Astrocyte of the spinal cord (primary cell): ENCODE measurements around the gene IDH3G.

Experiments
- DNase-seq: peaks from one replicate; pipeline ENCODE4 v3.0.0; 2011; ENCODE audit warnings: low read depth, low spot score
- H3K4me3 ChIP-seq: 2 replicates; pipeline ENCODE4 v1.5.1; 2011; ENCODE audit warnings: low read depth, mild to moderate bottlenecking, low read length, moderate library complexity
- CTCF ChIP-seq: IDR thresholded peaks from 2 replicates; pipeline ENCODE4 v1.5.1; 2012; ENCODE audit warnings: low read depth, mild to moderate bottlenecking, low read length, inconsistent platforms
- in situ Hi-C: cut with HindIII; loops from 2 replicates; pipeline ENCODE4 v1.10.0; 2017; ENCODE audit warnings: low sequenced_read_pairs

The IDH3G gene

DNA sequence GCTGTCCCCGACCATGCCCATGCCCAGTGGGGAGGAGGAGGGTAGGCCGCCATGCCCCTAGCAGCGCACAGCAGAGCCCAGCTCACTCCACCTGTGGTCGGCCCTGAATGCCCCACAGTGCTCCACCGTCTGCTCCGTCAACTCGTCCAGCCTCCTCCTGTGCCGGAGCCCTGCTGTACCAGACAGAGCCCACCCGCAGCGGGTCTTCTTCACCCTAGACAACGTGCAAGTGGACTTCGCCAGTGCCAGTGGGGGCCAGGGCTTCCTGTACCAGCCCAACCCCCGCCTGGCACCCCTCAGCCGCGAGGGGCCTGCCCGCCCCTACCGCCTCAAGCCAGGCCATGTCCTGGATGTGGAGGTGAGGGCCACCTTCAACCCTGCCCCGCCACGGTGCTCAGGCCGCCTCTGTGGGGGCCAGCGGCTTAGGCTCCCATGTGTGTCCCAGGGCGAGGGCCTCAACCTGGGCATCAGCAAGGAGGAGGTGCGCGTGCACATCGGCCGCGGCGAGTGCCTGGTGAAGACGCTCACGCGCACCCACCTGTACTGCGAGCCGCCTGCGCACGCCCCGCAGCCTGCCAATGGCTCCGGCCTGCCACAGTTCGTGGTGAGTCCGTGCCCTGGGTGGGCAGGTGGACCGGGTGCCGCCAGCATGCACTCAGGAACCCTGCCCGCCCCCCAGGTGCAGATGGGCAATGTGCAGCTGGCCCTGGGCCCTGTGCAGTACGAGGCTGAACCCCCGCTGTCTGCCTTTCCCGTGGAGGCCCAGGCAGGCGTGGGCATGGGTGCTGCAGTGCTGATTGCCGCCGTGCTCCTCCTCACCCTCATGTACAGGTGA is 20.2 kb downstream of the IDH3G start:
- DNase-seq = no peak
- in situ Hi-C loops = no loop called here
- no peak overlapping the region for H3K4me3 ChIP-seq
- no peak for TF ChIP-seq CTCF

DNA sequence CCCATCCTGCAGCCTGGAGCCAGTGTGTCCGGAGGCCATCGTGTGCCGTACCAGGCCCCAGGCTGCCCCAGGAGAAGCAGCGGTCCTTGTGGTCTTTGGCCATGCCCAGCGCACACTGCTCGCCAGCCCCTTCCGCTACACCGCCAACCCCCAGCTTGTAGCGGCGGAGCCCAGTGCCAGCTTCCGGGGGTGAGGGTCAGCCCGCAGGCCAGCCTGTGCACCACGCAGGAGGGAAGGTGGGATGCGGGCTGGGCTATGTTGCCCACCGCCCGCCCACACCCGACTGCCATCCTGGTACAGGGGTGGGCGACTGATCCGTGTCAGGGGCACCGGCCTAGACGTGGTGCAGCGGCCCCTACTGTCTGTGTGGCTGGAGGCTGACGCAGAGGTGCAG is 21.0 kb downstream of the IDH3G start:
- no peak for TF ChIP-seq CTCF
- H3K4me3 ChIP-seq = no peak overlapping the region
- in situ Hi-C loops = no loop called here
- DNase-seq = no peak

DNA sequence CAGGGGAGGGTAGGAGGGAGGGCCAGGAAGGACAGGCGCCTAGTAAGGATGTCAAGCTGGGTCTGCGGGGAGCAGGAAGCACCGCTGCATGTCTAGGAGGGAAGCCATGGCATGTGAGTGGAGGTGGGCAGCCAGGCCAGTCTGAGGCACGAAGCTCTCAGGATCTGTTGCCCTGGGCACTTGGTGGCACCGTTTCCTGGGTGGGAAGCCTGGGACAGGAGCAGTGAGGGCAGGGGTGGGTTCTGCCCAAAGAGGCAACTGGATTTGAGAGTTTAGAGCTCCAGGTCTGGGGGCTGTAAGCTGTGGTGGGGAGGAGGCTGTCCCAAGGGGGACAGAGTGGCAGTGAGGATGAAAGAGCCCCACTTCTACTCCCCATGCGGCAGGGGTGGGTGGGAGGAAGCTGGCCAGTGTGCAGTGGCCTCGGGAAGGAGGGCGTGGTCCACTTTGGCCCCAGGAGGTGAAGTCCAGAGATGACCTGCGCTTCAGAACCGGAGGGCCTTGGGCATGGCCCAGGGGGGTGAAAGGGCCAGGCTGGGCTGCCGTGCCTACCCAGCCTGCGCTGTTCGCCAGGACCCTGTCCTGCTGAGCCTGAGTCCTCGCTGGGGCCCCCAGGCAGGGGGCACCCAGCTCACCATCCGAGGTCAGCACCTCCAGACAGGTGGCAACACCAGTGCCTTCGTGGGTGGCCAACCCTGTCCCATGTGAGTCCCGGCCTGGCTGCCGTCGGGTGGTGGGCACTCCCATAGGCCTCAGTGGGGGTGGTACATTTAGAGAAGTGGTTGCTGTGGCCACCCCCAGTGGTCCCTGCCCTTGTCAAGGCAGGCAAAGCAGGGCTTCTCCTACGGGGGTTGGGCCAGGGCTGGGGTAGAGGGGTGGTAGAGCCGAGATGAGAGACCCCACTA is 21.6 kb downstream of the IDH3G start:
- no peak for DNase-seq

GRCh38 chrX:153771415-153772315 is 22.5 kb downstream of the IDH3G start:
- in situ Hi-C loops = no loop called here
- DNase-seq = no peak
- TF ChIP-seq CTCF = no peak
- no peak overlapping the region for H3K4me3 ChIP-seq

More for the DNA sequence above, 21.6 kb downstream of the IDH3G start:
- in situ Hi-C loops = no loop called here
- TF ChIP-seq CTCF = no peak
- no peak overlapping the region for H3K4me3 ChIP-seq

- in situ Hi-C loops = no loop called here
Observed at GRCh38 chrX:153770601-153771414, 23.4 kb downstream of the IDH3G start.

More at GRCh38 chrX:153770601-153771414, 23.4 kb downstream of the IDH3G start:
- no peak overlapping the region for H3K4me3 ChIP-seq
- no peak for DNase-seq
- TF ChIP-seq CTCF = no peak
